Measurements from ENCODE around the gene PDE6B.
"Not testable (repeated sequence)": the region's sequence is repeated elsewhere in the genome, so short reads cannot be mapped to it uniquely, and the experiment has no call there.

PDE6B gene

DNA sequence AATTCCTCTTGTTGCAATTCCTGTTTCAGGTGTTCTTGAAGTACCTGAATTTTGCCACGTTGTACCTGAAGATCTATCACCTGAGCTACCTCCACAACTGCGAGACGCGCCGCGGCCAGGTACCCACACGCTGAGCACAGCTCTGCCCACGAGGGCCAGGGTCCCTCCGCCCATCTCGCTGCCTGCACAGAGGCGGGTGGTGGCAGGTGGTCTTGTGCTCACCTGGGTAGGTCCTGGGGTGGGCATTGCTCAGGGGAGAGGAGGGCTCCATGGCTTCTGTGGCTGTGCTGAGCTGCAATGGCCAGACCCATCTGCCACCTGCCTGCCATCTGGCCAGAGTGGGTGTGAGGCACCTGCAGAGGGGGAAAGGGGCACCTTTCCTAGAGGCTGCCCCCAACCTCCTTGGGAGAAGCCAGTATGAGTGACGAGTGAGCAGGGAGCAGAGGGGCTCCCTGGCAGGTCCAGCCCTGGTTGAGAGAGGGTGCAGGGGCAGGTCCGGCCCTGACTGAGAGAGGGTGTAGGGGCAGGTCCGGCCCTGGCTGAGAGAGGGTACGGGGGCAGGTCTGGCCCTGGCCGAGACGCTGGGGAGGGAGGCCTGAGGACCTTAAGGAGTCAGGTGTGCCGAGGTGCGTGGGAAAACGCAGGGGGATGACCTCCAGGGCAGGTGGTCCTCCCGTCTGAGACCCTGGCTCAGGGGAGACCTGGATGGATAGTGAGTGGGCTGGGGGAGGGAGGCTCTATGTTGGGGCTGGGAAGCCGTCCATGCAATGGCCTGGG, 10.7 kb downstream of the PDE6B start:
- DNase-seq, result no peak

DNA sequence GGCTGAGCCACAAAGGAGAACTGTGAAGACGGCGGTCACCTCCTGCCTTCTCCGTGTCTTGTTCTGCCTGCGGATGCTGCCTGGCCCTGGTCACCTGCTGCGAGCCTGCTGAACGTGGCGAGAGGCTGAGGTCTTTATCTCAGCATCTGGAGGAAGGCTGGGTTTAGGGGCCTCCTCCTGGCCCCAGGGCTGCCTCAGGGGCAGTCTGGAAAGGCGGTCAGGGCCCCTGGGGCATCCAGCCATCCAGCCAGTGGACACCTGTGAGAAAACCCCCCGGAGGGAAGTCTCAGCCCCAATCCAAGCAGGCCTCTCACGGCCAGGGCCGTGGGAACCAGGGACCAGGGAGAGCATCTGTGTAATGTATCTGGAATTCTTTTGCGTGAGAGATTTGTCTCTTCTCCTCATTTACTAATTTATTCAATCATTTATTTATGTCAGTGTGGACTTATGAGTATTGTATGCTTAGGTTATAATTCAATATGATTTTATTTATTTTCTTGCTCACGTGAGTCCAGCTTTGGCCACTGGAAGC, 11.3 kb downstream of the PDE6B start:
- DNase-seq, result no peak

DNA sequence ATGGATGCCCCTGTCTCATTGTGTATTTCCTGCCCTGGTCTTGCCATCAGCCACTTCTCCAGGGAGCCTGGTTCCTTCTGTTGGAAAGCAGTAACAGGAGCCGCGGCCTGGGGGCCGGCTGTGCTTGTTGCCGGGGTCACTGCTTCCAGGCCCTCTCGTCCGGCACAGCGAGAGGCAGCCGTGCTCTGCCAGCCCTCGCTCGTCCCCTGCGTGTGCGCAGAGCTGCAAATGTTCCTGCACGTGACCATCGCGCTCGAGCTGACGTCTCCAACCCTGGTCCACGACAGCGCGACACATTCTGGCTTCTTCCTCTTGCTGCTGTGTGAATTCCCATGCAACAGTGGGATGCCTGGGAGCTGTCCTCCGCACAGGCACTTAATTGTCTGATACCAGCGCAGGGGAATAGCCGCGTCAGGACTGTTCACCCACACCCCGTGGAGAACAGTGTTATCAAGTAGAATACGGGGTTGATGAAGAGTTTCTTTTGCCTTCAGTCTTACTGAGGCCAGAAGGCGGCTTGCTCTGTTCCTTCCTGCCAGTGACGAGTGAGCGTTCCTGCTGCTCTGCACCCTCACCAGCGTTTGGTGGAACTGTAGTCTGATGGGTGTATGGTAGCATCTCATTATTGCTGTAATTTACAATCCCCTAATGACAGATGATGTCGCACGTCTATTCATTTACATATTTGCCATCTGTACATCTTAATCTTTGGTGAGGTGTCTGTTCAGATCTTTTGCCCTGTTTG, 12.3 kb downstream of the PDE6B start:
- DNase-seq, result no peak

DNA sequence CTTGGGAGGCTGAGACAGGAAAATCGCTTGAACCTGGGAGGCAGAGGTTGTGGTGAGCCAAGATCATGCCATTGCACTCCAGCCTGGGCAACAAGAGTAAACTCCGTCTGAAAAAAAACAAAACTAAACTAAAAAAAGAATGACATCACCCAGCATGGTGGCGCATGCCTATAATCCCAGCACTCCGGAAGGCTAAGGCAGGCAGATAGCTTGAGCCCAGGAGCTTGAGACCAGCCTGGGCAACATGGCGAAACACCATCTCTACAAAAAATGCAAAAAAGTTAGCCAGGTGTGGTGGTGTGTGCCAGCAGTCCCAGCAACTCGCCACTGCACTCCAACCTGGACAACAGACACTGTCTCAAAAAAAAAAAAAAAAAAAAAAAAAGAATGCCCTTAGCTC, 17.0 kb downstream of the PDE6B start:
- DNase-seq, result not testable (repeated sequence)

DNA sequence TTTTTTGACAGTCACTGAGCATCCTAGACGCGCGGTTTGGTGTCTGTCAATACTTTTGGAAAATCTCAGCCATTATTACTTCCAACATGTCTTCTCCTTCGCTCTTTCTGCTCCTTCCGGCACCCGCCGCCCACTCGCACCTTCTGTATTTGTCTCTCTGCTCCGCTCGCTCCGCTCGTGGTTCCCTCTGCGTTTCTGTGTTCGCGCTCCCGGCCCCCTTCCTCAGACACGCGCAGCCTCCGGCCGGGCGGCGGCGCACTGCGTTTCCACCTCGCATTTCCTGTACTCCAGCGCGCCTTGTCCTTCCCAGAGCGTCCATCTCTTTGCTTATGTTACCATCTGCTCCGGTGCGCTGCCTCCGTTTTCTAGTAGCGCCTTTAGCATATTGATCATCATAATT, 21.1 kb downstream of the PDE6B start:
- peak; percentile 55 to 65 for DNase-seq

DNA sequence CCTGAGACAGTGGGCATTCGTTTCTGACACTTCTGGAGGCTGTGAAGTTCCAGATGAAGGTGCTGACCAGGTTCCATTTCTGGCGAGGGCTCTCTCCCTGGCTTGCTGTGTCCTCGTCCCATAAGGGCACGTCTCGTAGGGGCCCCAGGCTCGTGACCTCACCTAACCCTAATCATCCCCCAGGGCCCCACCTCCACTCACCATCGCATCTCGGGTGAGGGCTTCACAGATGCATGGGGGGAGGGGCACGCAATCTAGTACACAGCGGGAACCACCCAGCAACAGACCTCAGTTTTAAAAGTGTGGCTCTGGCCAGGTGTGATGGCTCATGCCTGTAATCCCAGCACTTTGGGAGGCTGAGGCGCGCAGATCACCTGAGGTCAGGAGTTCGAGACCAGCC, 22.1 kb downstream of the PDE6B start:
- no peak for DNase-seq

DNA sequence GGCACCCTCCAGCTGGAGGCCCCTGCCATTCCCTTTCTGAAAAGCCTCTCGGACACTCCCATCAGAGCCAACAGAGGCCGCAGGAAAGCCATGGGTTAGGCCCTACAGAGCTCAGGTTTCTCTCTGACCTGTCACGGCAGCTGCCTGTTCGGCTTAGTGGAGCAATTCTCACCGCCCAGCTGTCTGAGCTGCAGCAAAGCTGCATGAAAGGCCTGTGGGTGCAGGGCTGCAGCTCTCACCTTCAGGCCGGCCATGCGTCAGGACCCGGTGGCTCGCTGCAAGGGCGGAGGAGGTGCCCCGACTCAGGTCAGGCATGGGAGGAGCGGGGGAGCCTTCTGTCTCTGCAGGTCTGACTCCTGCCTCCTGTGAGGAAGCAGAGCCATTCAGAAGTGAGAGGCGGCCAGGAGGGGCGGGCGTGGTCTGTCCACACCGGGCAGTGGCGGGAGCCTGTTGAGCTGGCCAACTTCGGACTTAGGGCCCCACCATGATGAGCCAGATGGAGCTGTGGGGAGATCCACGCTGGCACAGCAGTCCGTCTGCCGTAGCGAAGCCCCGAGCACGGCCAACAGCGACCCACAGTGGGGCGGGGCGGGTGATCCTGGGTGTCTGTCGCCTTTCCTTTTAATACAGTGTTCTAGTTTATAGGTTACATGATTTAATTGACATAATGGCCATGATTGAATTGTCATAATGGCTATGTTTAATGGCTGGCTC, 23.4 kb downstream of the PDE6B start:
- no peak for DNase-seq

DNA sequence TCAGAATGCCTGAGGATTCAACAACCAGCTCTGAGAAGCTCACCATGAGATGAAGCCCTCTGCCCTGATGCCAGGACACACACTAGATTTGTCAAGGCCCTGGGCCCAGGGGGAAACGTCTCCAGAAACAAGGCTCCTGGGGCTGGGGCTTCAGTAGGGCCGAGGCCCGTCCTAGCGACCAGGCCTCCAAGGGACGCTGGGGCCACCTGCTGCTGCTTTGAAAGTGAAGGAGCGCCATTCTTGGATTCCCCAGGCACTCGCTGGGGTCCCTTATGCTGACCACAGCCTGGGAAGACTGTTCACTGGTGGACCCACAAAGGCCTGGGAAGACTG, 23.9 kb downstream of the PDE6B start:
- no peak for DNase-seq

DNA sequence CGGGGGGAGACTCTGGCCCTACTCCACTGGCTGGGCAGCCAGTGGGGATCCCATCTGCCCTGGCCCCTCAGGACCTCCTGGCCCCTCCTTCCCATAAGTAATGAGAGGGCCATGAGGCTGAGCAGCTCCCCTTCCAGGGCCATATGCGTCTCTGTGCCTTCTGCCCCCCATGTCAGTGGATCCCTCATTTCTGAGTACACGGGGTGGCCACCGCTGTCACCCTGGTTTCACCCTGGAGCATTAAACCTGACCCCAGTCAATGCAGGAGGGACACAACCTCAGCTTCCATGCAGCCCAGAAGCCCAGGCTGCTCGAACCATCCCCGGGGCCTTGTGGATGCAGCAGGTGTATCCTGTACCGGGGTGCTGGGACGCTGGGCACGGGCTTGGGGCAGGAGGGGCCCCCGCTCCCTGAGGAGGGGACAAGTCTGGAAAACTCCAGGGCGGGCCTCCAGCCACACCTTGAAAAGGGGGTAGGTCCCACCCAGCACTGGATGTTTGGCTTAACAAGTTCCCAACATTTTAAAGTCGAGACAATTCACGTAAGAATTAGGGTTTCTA, 24.5 kb downstream of the PDE6B start:
- DNase-seq, result no peak

DNA sequence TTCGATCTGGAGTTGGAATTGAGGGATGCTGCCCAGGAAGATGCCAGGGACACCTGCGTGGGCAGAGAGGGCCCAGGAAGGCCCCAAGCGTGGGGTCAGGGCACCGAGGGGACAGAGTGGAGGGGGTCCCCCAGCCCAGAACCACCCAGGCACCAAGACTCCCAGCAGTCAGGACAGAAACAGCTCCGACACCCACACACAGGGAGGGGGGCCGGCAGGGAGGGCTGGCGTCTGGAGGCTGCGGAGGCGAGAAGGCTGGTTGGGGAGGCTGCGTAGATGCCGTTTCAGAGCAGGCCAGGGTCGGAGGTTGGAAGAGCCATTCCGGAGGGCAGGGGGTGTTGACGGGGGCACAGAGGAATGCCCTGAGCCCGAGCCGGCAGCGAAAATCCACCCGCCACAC, 25.1 kb downstream of the PDE6B start:
- no peak for DNase-seq

DNA sequence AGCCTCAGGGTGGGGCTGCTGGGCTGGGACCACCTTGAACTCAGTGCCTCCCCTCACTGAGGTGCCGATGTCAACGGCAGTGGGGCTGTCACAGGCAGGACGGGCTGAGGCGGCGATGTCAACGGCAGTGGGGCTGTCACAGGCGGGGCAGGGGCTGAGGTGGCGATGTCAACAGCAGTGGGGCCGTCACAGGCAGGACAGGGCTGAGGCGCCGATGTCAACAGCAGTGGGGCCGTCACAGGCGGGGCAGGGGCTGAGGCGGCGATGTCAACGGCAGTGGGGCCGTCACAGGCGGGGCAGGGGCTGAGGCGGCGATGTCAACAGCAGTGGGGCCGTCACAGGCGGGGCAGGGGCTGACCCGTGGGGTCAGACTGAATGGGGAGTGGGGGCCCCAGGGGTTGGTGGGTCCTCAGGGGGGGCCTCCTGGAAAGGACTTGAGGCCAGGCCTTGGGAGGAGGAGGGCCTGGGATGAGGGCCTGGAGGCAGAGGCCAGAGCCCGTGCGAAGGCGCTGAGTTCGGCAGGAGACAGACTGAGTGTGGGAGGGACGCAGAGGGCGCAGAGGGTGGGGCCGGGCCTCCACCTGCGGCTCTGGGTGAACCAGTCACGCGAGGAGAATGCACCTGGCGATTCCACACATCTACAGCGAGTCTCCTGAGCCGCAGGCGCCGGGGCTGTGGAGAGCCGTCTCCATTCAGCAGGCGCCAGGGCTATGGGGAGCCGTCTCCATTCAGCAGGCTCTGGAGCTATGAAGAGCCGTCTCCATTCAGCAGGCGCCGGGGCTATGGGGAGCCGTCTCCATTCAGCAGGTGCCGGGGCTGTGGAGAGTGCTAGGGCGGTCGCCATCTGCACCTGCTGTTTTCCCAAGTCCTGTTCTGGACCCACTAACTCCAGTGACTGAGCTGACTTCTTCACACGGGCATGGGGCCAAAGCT, 25.8 kb downstream of the PDE6B start:
- DNase-seq, result no peak

DNA sequence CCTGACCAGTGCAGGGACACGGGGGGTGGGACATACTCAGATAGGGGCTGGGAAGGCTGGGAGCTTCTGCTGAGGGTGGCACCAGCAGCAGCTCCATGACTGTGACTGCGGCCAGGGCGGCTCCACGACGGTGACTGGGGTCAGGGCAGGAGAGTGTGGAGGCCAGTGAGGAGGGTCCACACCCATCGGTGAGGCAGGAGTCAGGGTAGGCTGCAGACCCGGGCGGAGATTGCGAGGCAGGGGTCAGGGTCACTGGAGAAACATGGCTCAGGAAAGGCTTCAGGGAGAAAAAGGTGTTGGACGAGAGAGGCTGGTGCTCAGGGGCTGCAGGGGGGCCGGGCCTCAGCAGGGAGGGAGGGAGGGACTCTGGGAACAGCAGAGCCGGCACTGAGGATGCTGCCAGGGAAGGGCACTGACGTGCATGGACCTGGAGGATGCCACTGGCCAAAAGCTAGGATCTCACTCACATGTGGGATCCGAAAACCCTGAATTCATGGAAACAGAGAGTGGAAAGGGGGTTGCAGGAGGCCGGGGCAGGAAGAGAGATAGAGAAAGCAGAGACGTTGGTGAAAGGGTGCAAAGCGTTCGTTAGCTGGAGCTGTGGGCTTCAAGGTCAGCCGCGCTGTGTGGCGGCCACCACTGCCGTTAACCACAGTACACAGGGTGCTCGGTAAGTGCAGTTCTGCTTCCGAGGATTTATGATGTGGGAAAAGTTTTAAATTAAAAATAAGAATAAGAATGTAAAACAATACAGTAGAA, 26.7 kb downstream of the PDE6B start:
- DNase-seq, result no peak

DNA sequence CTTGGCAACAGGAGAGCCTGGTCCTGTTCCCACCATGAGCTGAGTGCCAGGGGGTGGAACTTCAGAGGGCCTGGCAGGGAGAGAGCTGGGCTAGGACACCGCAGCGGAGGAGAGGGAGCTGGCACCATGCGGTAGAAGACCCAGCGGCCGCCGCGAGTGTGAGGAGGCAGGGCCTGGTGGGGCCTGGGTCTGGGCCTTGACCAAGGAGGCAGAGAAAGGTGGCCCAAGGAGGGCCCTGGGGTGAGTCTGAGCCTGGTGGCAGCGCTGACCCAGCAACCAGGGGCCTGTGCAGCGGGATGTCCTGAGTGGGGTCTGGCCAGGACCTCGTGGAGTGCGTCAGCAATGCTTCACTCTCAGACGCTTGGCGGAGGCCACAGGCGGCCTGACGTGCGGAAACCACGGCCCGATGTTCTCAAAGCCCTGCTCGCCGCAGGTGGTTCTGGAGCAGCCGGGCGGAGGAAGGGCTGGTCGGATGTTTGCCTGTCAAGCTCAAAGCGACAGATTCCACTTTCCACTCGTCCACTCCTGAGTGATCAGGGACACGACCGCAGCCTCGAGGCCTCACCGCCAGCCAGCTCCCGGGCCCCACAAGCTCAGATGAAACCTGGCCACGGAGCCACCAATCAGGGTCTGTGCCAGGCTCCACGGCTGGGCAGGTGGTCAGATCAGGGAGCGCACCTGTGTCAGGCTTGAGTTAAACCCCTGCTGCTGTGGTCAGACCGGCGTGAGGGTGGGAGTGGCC, 27.9 kb downstream of the PDE6B start:
- no peak for DNase-seq

DNA sequence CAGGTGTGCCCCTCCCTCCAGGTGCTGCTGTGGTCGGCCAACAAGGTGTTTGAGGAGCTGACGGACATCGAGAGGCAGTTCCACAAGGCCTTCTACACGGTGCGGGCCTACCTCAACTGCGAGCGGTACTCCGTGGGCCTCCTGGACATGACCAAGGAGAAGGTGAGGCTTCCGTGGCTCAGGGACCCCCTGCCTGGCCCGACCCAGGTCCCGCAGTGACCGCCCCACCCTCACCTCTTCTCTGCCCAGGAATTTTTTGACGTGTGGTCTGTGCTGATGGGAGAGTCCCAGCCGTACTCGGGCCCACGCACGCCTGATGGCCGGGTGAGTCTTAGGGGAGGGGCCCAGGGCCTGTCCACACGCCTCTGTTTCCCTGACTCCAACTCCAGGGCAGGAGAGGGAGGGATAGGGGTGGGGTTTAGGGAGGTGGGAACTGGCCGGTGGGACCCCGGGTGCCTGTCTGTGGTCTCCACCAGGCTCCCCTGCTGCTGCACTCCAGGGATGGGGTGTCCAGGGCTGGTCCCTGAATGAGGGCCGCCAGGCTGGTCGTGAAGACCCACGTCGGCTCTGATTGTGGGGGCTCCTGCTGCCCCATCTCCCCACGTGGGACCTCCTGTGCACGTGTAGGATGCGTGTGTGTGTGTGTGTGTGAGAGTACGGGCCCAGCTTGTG, 28.6 kb downstream of the PDE6B start:
- no peak for DNase-seq

DNA sequence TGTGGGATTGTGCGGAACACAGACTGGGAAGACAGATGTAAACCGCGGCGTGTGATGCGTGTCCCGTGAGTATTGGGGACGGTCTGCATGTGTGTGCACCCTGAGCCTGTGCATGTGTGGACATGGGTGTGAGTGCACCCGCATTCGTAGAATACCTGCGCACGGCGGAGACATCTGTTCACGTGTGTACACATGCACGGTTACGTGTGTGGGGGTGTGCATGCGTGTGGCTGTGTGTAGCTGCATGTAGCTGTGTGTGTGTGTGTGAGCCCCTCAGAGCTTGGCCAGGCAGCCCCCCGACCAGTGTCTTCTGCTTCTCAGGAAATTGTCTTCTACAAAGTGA, 29.1 kb downstream of the PDE6B start:
- no peak for DNase-seq

DNA sequence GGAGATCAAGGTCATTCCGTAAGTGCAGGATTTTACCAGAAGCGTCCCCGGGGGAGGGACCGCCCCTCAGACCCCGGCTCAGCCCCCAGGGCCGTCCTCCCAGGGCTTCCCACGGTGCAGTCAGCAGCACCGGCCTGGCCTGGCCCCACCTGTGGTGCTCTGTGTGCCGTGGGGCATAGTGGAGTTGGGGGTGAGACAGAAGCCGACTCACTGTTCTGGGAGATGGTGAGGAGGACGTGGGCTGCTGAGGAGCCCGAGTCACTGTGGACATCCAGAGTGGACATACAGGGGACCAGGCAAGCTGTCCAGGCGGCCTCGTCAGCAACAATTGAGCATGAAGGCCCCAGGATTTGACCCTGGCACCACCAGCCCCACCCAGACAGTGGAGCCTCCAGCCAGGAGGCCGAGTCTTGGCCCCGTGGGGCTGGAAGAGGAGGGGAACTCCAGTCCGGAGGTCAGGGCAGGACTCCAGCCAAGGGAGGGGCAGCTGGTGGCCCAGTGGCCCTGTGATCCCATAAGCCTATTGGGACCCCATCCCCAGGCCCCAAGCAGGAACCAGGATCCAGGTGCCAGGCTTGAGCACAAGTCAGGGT, 29.6 kb downstream of the PDE6B start:
- no peak for DNase-seq

DNA sequence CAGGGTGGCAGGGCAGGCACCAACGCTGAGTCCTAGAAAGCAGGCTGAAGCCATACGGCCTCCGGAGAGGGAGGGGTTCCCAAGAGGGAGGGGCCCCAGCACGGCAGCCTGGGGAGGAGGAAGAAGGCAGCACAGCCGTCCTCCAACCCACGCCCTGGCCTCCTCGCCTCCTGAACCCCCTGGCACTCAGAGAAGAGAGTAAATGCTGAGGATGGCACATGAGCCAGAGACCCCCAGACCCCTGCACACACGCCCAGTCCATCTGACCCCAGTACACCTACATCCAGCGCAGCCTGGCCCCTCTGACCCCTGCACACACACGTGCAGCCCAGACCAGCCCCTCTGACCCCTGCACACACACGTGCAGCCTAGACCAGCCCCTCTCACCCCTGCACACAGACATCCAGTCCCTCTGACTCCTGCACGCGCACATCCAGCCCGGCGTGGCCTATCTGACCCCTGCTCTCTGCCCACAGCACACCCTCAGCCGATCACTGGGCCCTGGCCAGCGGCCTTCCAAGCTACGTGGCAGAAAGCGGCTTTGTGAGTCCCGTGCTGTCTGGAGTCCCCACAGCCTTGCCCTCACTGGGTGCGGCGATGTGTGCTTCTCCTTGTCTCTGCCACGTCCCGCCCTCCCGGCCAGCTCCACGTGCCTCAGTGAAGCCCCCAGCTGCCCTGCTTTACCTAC, 30.2 kb downstream of the PDE6B start:
- DNase-seq, result no peak

DNA sequence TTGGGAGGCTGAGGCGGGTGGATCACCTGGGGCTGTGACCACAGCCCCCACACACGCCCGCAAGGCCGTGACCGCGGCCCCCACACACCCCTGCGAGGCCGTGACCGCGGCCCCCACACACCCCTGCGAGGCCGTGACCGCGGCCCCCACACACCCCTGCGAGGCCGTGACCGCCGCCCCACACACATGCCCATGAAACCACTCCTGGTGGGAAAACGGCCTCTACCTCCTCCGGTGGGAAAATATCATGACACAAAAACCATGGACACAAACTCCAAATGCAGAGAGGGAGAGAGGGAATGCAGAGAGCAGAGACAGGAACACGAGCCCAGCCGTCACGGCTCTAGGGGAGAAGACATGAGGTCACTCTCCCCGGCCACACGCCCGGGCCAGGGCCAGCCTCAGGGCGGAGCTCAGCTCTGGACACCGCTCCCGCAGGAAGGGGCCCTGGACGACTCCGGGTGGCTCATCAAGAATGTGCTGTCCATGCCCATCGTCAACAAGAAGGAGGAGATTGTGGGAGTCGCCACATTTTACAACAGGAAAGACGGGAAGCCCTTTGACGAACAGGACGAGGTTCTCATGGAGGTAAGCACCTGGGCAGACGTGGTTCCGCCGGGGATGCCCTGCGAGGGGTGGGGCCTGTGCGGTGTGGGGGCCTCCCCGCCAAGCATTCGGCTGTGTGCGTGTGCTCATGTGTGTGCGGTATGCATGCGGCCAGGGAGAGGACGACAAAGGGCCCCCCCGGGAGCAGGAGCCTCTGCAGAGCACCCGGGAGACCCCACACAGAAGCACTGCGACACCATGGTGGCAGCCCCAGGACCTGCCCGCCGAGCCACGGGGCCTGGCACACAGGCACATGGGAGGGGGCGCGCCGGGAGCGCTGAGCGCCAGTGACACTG, 31.3 kb downstream of the PDE6B start:
- no peak for DNase-seq
